GM23338 (cell line): ENCODE measurements around the gene TTC28.

Experiments
- EZH2 ChIP-seq: fragments of 200-600 bp; sonication (generic); IDR thresholded peaks from one replicate; pipeline ENCODE4 v1.8.0; 2017; ENCODE audit warnings: antibody characterized with exemption, mild to moderate bottlenecking, low read depth; ENCODE audit not compliant: unreplicated experiment
- EZH2phosphoT487 ChIP-seq: fragments of 200-600 bp; sonication (generic); IDR thresholded peaks from one replicate; pipeline ENCODE4 v1.8.1; 2018; ENCODE audit warnings: antibody characterized with exemption; ENCODE audit not compliant: unreplicated experiment
- POLR2AphosphoS5 ChIP-seq: IDR thresholded peaks from 2 replicates; pipeline ENCODE4 v1.6.1; 2016; ENCODE audit warnings: antibody characterized with exemption, low read depth
- TF ChIP-seq, protein P1 (sequence below), 2 experiments: fragments of 200-600 bp in 1 of 2; sonication (generic) in 1 of 2; conservative IDR thresholded peaks; 2 replicates each; pipeline versions ENCODE4 v1.5.1 to v1.6.1; 2016 to 2017; ENCODE audit warnings: antibody characterized with exemption in 2 of 2, low read depth in 2 of 2, mild to moderate bottlenecking in 2 of 2, moderate library complexity in 1 of 2
- TF ChIP-seq, protein P2 (sequence below): IDR thresholded peaks from 2 replicates; pipeline ENCODE4 v1.6.1; 2016; ENCODE audit warnings: antibody characterized with exemption
- TF ChIP-seq, protein P3 (sequence below): fragments of 250-450 bp; sonication (Bioruptor Pico); IDR thresholded peaks from 2 replicates; pipeline ENCODE4 v1.5.0; 2020; ENCODE audit warnings: mild to moderate bottlenecking, moderate library complexity
- TF ChIP-seq, protein P4 (sequence below): IDR thresholded peaks from one replicate; pipeline ENCODE4 v1.6.1; 2018; ENCODE audit warnings: antibody characterized with exemption; ENCODE audit not compliant: unreplicated experiment

DNA sequence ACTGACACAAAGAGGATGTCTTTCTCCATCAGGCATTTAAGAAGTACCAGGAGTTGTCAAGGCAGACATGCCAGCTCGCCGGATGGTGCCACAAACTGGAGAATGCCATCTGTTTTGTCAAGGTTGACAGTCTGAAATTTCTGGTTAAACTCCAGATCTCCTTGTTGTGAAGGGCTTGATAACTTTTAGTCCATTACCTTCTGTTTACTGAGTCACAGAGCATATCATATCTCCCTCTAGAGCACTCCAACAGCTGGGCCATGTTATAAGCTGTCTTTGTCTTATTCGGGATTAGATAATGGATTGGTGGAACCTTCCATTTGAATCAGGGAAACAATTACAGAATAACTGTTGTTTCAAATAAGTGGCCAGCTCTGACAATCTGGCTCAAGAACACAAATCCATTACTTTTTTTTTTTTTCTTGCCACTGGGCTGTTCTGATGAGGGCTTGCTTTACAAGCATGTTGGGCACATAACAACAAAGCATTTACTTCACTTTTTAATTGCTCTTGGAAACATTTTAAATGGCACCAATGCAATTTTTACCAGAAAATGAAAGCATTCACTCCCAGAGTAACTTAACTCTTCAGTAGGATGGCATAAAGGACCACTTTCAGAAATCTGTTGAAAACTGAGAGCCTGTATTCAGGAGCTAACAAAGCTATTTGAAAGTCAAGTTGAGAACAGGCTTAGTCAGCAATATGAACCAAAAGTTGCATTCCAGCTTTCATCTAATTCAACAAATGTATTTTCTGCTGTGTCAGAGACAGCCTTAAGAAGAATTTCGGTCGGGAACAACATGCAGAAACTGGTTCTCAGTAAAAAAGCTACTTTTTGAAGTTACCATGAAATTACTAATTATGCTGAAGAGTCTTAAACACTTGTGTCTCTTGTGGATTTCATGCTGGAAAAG is 533.0 kb downstream of the TTC28 start:
- TF ChIP-seq, protein P1, sequence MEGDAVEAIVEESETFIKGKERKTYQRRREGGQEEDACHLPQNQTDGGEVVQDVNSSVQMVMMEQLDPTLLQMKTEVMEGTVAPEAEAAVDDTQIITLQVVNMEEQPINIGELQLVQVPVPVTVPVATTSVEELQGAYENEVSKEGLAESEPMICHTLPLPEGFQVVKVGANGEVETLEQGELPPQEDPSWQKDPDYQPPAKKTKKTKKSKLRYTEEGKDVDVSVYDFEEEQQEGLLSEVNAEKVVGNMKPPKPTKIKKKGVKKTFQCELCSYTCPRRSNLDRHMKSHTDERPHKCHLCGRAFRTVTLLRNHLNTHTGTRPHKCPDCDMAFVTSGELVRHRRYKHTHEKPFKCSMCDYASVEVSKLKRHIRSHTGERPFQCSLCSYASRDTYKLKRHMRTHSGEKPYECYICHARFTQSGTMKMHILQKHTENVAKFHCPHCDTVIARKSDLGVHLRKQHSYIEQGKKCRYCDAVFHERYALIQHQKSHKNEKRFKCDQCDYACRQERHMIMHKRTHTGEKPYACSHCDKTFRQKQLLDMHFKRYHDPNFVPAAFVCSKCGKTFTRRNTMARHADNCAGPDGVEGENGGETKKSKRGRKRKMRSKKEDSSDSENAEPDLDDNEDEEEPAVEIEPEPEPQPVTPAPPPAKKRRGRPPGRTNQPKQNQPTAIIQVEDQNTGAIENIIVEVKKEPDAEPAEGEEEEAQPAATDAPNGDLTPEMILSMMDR (conservative IDR thresholded peaks at IDR 0.05; ENCODE audit: low read depth in 2 of 2) = no peak
- TF ChIP-seq, protein P2, sequence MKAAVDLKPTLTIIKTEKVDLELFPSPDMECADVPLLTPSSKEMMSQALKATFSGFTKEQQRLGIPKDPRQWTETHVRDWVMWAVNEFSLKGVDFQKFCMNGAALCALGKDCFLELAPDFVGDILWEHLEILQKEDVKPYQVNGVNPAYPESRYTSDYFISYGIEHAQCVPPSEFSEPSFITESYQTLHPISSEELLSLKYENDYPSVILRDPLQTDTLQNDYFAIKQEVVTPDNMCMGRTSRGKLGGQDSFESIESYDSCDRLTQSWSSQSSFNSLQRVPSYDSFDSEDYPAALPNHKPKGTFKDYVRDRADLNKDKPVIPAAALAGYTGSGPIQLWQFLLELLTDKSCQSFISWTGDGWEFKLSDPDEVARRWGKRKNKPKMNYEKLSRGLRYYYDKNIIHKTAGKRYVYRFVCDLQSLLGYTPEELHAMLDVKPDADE = no peak
- TF ChIP-seq, protein P3, sequence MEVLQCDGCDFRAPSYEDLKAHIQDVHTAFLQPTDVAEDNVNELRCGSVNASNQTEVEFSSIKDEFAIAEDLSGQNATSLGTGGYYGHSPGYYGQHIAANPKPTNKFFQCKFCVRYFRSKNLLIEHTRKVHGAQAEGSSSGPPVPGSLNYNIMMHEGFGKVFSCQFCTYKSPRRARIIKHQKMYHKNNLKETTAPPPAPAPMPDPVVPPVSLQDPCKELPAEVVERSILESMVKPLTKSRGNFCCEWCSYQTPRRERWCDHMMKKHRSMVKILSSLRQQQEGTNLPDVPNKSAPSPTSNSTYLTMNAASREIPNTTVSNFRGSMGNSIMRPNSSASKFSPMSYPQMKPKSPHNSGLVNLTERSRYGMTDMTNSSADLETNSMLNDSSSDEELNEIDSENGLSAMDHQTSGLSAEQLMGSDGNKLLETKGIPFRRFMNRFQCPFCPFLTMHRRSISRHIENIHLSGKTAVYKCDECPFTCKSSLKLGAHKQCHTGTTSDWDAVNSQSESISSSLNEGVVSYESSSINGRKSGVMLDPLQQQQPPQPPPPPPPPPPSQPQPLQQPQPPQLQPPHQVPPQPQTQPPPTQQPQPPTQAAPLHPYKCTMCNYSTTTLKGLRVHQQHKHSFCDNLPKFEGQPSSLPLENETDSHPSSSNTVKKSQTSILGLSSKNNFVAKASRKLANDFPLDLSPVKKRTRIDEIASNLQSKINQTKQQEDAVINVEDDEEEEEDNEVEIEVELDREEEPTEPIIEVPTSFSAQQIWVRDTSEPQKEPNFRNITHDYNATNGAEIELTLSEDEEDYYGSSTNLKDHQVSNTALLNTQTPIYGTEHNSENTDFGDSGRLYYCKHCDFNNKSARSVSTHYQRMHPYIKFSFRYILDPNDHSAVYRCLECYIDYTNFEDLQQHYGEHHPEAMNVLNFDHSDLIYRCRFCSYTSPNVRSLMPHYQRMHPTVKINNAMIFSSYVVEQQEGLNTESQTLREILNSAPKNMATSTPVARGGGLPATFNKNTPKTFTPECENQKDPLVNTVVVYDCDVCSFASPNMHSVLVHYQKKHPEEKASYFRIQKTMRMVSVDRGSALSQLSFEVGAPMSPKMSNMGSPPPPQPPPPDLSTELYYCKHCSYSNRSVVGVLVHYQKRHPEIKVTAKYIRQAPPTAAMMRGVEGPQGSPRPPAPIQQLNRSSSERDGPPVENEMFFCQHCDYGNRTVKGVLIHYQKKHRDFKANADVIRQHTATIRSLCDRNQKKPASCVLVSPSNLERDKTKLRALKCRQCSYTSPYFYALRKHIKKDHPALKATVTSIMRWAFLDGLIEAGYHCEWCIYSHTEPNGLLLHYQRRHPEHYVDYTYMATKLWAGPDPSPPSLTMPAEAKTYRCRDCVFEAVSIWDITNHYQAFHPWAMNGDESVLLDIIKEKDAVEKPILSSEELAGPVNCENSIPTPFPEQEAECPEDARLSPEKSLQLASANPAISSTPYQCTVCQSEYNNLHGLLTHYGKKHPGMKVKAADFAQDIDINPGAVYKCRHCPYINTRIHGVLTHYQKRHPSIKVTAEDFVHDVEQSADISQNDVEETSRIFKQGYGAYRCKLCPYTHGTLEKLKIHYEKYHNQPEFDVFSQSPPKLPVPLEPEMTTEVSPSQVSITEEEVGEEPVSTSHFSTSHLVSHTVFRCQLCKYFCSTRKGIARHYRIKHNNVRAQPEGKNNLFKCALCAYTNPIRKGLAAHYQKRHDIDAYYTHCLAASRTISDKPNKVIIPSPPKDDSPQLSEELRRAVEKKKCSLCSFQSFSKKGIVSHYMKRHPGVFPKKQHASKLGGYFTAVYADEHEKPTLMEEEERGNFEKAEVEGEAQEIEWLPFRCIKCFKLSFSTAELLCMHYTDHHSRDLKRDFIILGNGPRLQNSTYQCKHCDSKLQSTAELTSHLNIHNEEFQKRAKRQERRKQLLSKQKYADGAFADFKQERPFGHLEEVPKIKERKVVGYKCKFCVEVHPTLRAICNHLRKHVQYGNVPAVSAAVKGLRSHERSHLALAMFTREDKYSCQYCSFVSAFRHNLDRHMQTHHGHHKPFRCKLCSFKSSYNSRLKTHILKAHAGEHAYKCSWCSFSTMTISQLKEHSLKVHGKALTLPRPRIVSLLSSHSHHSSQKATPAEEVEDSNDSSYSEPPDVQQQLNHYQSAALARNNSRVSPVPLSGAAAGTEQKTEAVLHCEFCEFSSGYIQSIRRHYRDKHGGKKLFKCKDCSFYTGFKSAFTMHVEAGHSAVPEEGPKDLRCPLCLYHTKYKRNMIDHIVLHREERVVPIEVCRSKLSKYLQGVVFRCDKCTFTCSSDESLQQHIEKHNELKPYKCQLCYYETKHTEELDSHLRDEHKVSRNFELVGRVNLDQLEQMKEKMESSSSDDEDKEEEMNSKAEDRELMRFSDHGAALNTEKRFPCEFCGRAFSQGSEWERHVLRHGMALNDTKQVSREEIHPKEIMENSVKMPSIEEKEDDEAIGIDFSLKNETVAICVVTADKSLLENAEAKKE = no peak
- TF ChIP-seq EZH2phosphoT487 = no peak
- no peak for TF ChIP-seq POLR2AphosphoS5
- no peak for TF ChIP-seq EZH2
- TF ChIP-seq, protein P4, sequence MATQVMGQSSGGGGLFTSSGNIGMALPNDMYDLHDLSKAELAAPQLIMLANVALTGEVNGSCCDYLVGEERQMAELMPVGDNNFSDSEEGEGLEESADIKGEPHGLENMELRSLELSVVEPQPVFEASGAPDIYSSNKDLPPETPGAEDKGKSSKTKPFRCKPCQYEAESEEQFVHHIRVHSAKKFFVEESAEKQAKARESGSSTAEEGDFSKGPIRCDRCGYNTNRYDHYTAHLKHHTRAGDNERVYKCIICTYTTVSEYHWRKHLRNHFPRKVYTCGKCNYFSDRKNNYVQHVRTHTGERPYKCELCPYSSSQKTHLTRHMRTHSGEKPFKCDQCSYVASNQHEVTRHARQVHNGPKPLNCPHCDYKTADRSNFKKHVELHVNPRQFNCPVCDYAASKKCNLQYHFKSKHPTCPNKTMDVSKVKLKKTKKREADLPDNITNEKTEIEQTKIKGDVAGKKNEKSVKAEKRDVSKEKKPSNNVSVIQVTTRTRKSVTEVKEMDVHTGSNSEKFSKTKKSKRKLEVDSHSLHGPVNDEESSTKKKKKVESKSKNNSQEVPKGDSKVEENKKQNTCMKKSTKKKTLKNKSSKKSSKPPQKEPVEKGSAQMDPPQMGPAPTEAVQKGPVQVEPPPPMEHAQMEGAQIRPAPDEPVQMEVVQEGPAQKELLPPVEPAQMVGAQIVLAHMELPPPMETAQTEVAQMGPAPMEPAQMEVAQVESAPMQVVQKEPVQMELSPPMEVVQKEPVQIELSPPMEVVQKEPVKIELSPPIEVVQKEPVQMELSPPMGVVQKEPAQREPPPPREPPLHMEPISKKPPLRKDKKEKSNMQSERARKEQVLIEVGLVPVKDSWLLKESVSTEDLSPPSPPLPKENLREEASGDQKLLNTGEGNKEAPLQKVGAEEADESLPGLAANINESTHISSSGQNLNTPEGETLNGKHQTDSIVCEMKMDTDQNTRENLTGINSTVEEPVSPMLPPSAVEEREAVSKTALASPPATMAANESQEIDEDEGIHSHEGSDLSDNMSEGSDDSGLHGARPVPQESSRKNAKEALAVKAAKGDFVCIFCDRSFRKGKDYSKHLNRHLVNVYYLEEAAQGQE = no peak
